Measurements from ENCODE around the gene NPEPPS. TPM values are rescaled to one million over a fixed set of nuclear protein-coding genes. Genes with fewer than 3 reads are reported as not detected.

The NPEPPS gene, protein sequence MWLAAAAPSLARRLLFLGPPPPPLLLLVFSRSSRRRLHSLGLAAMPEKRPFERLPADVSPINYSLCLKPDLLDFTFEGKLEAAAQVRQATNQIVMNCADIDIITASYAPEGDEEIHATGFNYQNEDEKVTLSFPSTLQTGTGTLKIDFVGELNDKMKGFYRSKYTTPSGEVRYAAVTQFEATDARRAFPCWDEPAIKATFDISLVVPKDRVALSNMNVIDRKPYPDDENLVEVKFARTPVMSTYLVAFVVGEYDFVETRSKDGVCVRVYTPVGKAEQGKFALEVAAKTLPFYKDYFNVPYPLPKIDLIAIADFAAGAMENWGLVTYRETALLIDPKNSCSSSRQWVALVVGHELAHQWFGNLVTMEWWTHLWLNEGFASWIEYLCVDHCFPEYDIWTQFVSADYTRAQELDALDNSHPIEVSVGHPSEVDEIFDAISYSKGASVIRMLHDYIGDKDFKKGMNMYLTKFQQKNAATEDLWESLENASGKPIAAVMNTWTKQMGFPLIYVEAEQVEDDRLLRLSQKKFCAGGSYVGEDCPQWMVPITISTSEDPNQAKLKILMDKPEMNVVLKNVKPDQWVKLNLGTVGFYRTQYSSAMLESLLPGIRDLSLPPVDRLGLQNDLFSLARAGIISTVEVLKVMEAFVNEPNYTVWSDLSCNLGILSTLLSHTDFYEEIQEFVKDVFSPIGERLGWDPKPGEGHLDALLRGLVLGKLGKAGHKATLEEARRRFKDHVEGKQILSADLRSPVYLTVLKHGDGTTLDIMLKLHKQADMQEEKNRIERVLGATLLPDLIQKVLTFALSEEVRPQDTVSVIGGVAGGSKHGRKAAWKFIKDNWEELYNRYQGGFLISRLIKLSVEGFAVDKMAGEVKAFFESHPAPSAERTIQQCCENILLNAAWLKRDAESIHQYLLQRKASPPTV
- polyA plus RNA-seq = 62.7 and 84.7 TPM in 2 replicates

DNA sequence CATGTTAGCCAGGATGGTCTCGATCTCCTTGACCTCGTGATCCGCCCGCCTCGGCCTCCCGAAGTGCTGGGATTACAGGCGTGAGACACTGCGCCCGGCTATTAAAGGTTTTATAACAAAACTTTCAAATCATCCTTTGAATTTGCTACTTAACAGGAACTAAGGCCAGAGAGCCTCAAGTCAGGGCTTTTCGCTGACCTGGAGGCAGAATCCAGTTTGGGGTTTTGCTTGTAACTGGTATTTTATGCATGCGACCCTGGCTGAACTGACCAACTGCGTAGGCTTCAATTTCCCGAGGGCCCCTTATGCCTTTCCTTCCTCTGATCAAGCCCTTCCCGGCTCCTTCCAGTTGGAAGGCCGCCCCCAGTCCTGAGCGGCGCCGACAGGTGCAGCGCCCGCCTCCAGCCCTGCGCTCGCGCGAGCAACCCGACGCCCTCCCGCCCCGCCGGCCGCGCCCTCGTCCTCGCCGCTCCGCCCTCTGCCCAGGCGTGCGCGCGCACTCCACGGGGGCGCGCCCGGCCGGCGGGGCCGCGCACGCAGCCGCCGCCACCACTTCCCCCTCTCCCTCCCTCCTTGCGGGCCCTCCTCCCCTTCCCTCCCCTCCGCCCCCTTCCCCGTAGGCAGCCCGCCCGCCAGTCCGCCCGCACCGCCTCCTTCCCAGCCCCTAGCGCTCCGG is at the start of gene NPEPPS:
Gene NPEPPS (plus strand): TSS at position 552 of the 676 bp plus-strand sequence. CDS start 193 bp downstream, outside the sequence.

GRCh38 chr17:47649153-47649971 is 118.5 kb downstream of the NPEPPS start, which contains the start of gene KPNB1:
Gene KPNB1, plus strand, starts transcription at chr17:47649919. Its CDS starts 326 bp downstream, at chr17:47650245.

Other genes starting within 250 kb of the NPEPPS start
- gene EFCAB13, start 207.2 kb upstream of the NPEPPS start, polyA plus RNA-seq = 1.3 TPM in 1 of 2 replicates, not detected in the other
- 79.4 and 84.5 TPM in 2 replicates for gene KPNB1, start 118.8 kb downstream of the NPEPPS start, polyA plus RNA-seq
- 2.1 TPM in 1 of 2 replicates, not detected in the other for gene TBKBP1, start 163.1 kb downstream of the NPEPPS start, polyA plus RNA-seq
- gene TBX21, start 202.1 kb downstream of the NPEPPS start, polyA plus RNA-seq = not detected in 2 replicates